ENCODE data around the gene NXNL1. TPM values are rescaled to one million over a fixed set of nuclear protein-coding genes. Genes with fewer than 3 reads are reported as not detected.
A peak's percentile ranks its signal among the peaks of the same experiment; 100 is the strongest.

NXNL1 gene
- total and polyA plus RNA-seq, 2 of the 13 experiments (the other 11 are each of a cell fraction or from before 2014, with no cell fraction given), result not detected

DNA sequence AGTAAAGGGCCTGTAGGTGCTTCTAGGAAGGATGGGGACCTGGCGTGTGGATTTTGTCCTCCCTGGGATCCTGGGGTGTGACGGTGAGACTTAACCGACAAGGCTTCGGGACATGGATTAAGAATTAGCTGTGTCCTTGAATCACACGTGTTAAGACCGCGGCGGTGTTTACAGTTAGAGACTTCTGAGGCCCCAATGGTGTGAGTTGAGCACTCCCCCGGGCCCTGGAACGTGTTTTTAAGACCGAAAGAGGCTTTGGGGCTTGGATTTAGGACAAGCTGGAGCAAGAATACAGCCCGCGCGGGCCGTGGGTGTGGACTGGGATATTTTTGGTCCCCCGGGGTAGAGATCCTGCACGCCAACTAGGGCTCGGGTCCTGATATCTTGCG lies 8.4 kb upstream of the NXNL1 start (continued):
- TF ChIP-seq, protein P1, sequence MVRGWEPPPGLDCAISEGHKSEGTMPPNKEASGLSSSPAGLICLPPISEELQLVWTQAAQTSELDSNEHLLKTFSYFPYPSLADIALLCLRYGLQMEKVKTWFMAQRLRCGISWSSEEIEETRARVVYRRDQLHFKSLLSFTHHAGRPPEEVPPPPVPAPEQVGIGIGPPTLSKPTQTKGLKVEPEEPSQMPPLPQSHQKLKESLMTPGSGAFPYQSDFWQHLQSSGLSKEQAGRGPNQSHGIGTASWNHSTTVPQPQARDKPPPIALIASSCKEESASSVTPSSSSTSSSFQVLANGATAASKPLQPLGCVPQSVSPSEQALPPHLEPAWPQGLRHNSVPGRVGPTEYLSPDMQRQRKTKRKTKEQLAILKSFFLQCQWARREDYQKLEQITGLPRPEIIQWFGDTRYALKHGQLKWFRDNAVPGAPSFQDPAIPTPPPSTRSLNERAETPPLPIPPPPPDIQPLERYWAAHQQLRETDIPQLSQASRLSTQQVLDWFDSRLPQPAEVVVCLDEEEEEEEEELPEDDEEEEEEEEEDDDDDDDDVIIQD (CRISPR knock-in tag; IDR thresholded peaks at IDR 0.05; ENCODE audit: low read depth), result no peak
- no peak for TF ChIP-seq JUN (CRISPR knock-in tag; IDR thresholded peaks at IDR 0.05)
- no peak for TF ChIP-seq RBFOX2 (IDR thresholded peaks at IDR 0.05; ENCODE audit: low read depth, low read length)
- peak; percentile 60; the same call in 1 of the 2 replicates for TF ChIP-seq ZNF350 (CRISPR knock-in tag; IDR thresholded peaks at IDR 0.05; ENCODE audit: borderline replicate concordance, low read depth)
- TF ChIP-seq SRSF1 (optimal IDR thresholded peaks at IDR 0.05; ENCODE audit: low read depth, low read length), result no peak
- no peak for TF ChIP-seq ZFP36L1 (CRISPR knock-in tag; IDR thresholded peaks at IDR 0.05)
- no peak for TF ChIP-seq ZNF3 (CRISPR knock-in tag; IDR thresholded peaks at IDR 0.05)
- TF ChIP-seq, protein P2, sequence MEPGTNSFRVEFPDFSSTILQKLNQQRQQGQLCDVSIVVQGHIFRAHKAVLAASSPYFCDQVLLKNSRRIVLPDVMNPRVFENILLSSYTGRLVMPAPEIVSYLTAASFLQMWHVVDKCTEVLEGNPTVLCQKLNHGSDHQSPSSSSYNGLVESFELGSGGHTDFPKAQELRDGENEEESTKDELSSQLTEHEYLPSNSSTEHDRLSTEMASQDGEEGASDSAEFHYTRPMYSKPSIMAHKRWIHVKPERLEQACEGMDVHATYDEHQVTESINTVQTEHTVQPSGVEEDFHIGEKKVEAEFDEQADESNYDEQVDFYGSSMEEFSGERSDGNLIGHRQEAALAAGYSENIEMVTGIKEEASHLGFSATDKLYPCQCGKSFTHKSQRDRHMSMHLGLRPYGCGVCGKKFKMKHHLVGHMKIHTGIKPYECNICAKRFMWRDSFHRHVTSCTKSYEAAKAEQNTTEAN (CRISPR knock-in tag; conservative IDR thresholded peaks at IDR 0.05), result no peak
- TF ChIP-seq, protein P3, sequence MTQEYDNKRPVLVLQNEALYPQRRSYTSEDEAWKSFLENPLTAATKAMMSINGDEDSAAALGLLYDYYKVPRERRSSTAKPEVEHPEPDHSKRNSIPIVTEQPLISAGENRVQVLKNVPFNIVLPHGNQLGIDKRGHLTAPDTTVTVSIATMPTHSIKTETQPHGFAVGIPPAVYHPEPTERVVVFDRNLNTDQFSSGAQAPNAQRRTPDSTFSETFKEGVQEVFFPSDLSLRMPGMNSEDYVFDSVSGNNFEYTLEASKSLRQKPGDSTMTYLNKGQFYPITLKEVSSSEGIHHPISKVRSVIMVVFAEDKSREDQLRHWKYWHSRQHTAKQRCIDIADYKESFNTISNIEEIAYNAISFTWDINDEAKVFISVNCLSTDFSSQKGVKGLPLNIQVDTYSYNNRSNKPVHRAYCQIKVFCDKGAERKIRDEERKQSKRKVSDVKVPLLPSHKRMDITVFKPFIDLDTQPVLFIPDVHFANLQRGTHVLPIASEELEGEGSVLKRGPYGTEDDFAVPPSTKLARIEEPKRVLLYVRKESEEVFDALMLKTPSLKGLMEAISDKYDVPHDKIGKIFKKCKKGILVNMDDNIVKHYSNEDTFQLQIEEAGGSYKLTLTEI (CRISPR knock-in tag; conservative IDR thresholded peaks at IDR 0.05), result no peak
- TF ChIP-seq, protein P4, sequence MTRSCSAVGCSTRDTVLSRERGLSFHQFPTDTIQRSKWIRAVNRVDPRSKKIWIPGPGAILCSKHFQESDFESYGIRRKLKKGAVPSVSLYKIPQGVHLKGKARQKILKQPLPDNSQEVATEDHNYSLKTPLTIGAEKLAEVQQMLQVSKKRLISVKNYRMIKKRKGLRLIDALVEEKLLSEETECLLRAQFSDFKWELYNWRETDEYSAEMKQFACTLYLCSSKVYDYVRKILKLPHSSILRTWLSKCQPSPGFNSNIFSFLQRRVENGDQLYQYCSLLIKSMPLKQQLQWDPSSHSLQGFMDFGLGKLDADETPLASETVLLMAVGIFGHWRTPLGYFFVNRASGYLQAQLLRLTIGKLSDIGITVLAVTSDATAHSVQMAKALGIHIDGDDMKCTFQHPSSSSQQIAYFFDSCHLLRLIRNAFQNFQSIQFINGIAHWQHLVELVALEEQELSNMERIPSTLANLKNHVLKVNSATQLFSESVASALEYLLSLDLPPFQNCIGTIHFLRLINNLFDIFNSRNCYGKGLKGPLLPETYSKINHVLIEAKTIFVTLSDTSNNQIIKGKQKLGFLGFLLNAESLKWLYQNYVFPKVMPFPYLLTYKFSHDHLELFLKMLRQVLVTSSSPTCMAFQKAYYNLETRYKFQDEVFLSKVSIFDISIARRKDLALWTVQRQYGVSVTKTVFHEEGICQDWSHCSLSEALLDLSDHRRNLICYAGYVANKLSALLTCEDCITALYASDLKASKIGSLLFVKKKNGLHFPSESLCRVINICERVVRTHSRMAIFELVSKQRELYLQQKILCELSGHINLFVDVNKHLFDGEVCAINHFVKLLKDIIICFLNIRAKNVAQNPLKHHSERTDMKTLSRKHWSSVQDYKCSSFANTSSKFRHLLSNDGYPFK (CRISPR knock-in tag; IDR thresholded peaks at IDR 0.05; ENCODE audit: borderline replicate concordance), result peak; percentile 15; the same call in 1 of the 2 replicates
- no peak for TF ChIP-seq HNRNPK (IDR thresholded peaks at IDR 0.05; ENCODE audit: low read depth, low read length, poor library complexity, severe bottlenecking)
- no peak for TF ChIP-seq ZNF460 (CRISPR knock-in tag; IDR thresholded peaks at IDR 0.05; ENCODE audit: borderline replicate concordance)
- TF ChIP-seq ZSCAN25 (CRISPR knock-in tag; IDR thresholded peaks at IDR 0.05), result no peak
- no peak for TF ChIP-seq ZFAT (CRISPR knock-in tag; conservative IDR thresholded peaks at IDR 0.05)
- TF ChIP-seq, protein P5, sequence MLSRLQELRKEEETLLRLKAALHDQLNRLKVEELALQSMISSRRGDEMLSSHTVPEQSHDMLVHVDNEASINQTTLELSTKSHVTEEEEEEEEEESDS (CRISPR knock-in tag; IDR thresholded peaks at IDR 0.05; ENCODE audit: borderline replicate concordance), result 0 out of 2 replicates have a peak, but pooled peaks have one; percentile 48
- no peak for TF ChIP-seq FOXC1 (CRISPR knock-in tag; IDR thresholded peaks at IDR 0.05; ENCODE audit: borderline replicate concordance)
- TF ChIP-seq ZNF337 (CRISPR knock-in tag; IDR thresholded peaks at IDR 0.05; ENCODE audit: borderline replicate concordance, low read depth), result no peak
- no peak for TF ChIP-seq NR2F6 (IDR thresholded peaks at IDR 0.05)
- TF ChIP-seq NR2F6 (CRISPR knock-in tag; IDR thresholded peaks at IDR 0.05), result no peak
- TF ChIP-seq, protein P6, sequence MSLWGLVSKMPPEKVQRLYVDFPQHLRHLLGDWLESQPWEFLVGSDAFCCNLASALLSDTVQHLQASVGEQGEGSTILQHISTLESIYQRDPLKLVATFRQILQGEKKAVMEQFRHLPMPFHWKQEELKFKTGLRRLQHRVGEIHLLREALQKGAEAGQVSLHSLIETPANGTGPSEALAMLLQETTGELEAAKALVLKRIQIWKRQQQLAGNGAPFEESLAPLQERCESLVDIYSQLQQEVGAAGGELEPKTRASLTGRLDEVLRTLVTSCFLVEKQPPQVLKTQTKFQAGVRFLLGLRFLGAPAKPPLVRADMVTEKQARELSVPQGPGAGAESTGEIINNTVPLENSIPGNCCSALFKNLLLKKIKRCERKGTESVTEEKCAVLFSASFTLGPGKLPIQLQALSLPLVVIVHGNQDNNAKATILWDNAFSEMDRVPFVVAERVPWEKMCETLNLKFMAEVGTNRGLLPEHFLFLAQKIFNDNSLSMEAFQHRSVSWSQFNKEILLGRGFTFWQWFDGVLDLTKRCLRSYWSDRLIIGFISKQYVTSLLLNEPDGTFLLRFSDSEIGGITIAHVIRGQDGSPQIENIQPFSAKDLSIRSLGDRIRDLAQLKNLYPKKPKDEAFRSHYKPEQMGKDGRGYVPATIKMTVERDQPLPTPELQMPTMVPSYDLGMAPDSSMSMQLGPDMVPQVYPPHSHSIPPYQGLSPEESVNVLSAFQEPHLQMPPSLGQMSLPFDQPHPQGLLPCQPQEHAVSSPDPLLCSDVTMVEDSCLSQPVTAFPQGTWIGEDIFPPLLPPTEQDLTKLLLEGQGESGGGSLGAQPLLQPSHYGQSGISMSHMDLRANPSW (CRISPR knock-in tag; IDR thresholded peaks at IDR 0.05; ENCODE audit: borderline replicate concordance), result no peak

Data from HepG2 (cell line).